ACC112 (cell line): ENCODE results near the gene KSR2.

Experiments
- H2AFZ ChIP-seq: fragments of 200-600 bp; sonication (generic); one replicate; pipeline ENCODE4 v1.6.0; 2017; ENCODE audit warnings: antibody characterized with exemption, low read length; ENCODE audit not compliant: unreplicated experiment
- H3K27ac ChIP-seq: fragments of 200-600 bp; sonication (generic); 2 replicates; pipeline ENCODE4 v1.5.1; 2014; ENCODE audit warnings: low read depth, mild to moderate bottlenecking, antibody characterized with exemption, low read length, moderate library complexity
- H3K27me3 ChIP-seq: fragments of 200-600 bp; sonication (generic); 2 replicates; pipeline ENCODE4 v1.6.1; 2014; ENCODE audit warnings: mild to moderate bottlenecking, antibody characterized with exemption, low read length, moderate library complexity, mixed read lengths; ENCODE audit not compliant: insufficient read depth
- H3K36me3 ChIP-seq: fragments of 200-600 bp; sonication (generic); 2 replicates; pipeline ENCODE4 v1.6.1; 2016; ENCODE audit warnings: mild to moderate bottlenecking, antibody characterized with exemption, low read length, moderate library complexity, mixed read lengths; ENCODE audit not compliant: insufficient read depth
- H3K4me1 ChIP-seq: fragments of 200-600 bp; sonication (generic); one replicate; pipeline ENCODE4 v1.6.1; 2016; ENCODE audit warnings: low read length, mixed read lengths; ENCODE audit not compliant: insufficient read depth, unreplicated experiment, control insufficient read depth
- H3K4me3 ChIP-seq: fragments of 200-600 bp; sonication (generic); 2 replicates; pipeline ENCODE4 v1.5.1; 2014; ENCODE audit warnings: mild to moderate bottlenecking, low read depth, low read length
- H3K79me2 ChIP-seq: fragments of 200-600 bp; sonication (generic); one replicate; pipeline ENCODE4 v1.6.0; 2016; ENCODE audit warnings: low read length; ENCODE audit not compliant: control insufficient read depth, unreplicated experiment, insufficient read depth

The KSR2 gene

GRCh38 chr12:117699575-117699974, 269.2 kb downstream of the KSR2 start:
- Histone ChIP-seq H3K79me2 (no peaks in the 10 kb centered on the region), H3K4me3 (no peak overlapping the region), H2AFZ (no peak overlapping the region), H3K4me1 (no peaks in the 10 kb centered on the region), H3K27ac (no peak overlapping the region), H3K36me3 (no peaks in the 10 kb centered on the region), H3K27me3 (no peaks in the 10 kb centered on the region)

DNA sequence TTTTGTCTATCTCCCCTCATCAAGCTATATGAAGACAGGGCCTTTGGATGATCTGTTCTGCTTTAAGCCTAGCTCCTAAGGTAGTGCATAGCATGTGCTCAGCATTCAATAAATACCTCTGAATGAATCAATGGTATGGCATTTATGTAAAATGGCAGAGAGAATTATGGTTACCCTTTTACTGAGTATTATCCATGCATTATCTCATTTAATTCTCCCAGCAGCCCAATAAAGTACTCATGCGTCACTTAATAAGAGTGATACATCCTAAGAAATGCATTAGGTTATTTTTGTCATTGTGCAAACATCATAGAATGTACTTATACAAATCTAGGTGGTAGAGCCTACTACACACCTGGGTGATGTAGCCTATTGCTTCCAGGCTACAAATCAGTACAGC, 269.7 kb downstream of the KSR2 start:
- Histone ChIP-seq H3K4me3 (no peak overlapping the region), H3K27me3 (no peaks in the 10 kb centered on the region), H2AFZ (no peak overlapping the region), H3K4me1 (no peaks in the 10 kb centered on the region), H3K79me2 (no peaks in the 10 kb centered on the region), H3K27ac (no peak overlapping the region), H3K36me3 (no peaks in the 10 kb centered on the region)

- Histone ChIP-seq H3K36me3 (no peaks in the 10 kb centered on the region), H3K4me1 (no peaks in the 10 kb centered on the region), H3K4me3 (no peak overlapping the region), H3K27me3 (no peaks in the 10 kb centered on the region), H2AFZ (no peak overlapping the region), H3K79me2 (no peaks in the 10 kb centered on the region), H3K27ac (no peak overlapping the region)
Observed at GRCh38 chr12:117695956-117696355, 272.8 kb downstream of the KSR2 start.

- Histone ChIP-seq H3K36me3 (no peaks in the 10 kb centered on the region), H3K27me3 (no peaks in the 10 kb centered on the region), H3K79me2 (no peaks in the 10 kb centered on the region), H3K4me3 (no peak overlapping the region), H3K4me1 (no peaks in the 10 kb centered on the region), H3K27ac (no peak overlapping the region), H2AFZ (no peak overlapping the region)
Observed at GRCh38 chr12:117692512-117692911, 276.3 kb downstream of the KSR2 start.

DNA sequence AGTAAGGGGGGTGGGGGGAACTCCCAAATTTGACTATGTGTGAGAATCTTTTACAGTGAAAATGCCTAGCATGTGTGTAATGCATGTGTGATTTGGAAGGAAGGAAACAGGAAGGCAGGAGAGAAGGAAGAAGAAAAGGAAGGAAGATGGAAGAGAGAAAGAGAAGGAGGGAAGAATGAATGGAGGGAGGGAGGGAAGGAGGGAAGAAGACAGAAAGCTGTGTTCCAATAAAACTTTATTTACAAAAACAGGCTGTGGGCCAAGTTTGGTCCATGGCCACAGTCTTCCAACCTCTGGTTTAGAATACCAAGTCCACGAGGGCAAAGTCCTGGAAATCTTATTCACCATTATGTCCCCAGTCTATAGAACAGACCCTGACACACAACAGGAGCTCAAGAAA, 278.9 kb downstream of the KSR2 start:
- H3K36me3 ChIP-seq: no peaks in the 10 kb centered on the region
- no peaks in the 10 kb centered on the region for H3K4me1 ChIP-seq
- no peaks in the 10 kb centered on the region for H3K27me3 ChIP-seq
- H3K79me2 ChIP-seq: no peaks in the 10 kb centered on the region
- no peak overlapping the region for H2AFZ ChIP-seq
- H3K27ac ChIP-seq: no peak overlapping the region
- no peak overlapping the region for H3K4me3 ChIP-seq

DNA sequence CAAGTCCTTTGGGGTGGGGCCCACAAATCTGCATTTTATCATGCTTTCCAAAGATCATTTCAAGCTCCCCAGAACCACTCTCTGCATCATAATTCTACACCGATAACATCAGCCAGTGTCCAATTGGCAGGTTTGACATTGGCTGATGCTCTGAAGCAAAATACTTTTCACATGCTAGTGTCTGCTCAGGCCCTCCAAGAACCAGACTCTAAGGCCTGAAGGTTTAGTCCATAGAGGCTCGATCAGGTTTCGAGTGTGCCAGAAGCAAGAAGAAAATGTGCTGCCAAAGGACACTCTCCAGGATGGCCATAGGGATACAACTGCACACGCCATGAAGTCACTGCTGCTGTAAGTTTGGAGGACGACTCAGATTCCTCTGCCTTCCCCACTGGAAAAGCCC, 280.3 kb downstream of the KSR2 start:
- H3K27ac ChIP-seq: no peak overlapping the region
- H3K36me3 ChIP-seq: no peaks in the 10 kb centered on the region
- no peak overlapping the region for H3K4me3 ChIP-seq
- no peak overlapping the region for H2AFZ ChIP-seq
- H3K79me2 ChIP-seq: no peaks in the 10 kb centered on the region
- no peaks in the 10 kb centered on the region for H3K27me3 ChIP-seq
- H3K4me1 ChIP-seq: no peaks in the 10 kb centered on the region

- H2AFZ ChIP-seq: no peak overlapping the region
- H3K27ac ChIP-seq: no peak overlapping the region
- no peaks in the 10 kb centered on the region for H3K4me1 ChIP-seq
- H3K4me3 ChIP-seq: no peak overlapping the region
- H3K79me2 ChIP-seq: no peaks in the 10 kb centered on the region
- H3K36me3 ChIP-seq: no peaks in the 10 kb centered on the region
- H3K27me3 ChIP-seq: no peaks in the 10 kb centered on the region
Observed at GRCh38 chr12:117686911-117687377, 281.8 kb downstream of the KSR2 start.

GRCh38 chr12:117686210-117686609, 282.6 kb downstream of the KSR2 start:
- H2AFZ ChIP-seq: no peak overlapping the region
- no peaks in the 10 kb centered on the region for H3K36me3 ChIP-seq
- H3K27ac ChIP-seq: no peak overlapping the region
- H3K79me2 ChIP-seq: no peaks in the 10 kb centered on the region
- H3K27me3 ChIP-seq: no peaks in the 10 kb centered on the region
- H3K4me1 ChIP-seq: no peaks in the 10 kb centered on the region
- no peak overlapping the region for H3K4me3 ChIP-seq

DNA sequence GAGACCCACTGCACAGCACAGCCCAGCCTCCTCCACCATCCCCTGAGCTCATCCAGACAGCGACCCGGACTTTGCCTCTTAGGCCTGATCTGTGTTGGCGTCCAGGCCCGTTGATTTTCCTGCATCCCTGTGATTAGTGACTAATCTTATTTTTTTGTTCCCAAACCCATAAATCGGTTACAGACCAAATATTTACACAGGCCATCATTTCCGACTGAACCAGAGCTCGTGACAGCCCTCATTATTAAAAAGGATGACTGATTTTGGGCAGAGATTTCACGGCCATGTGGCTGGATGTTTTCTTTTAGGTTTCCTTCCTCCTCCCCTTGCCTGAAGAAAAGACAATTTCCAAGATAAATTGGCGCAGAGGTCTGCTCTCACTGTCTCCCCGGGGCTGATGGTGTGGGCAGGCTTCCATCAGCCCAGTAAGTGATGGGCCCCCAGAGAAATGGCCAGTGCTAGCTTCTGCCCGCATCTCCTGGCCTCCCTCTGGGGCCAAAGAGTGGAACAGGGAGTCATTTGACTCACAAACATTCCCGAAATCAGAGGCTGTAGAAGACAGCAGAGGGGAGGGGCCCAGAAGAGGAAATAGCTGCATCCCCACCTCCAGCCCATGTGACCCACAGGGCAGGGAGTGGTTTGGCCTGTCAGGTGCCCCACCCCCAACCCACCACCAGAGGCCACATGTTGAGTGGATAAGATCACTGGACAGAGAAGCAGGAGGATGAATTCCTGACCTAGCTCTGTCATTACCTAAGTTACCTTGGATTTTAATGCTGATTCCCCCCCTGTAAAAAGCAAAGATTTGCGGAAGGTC, 283.5 kb downstream of the KSR2 start:
- Histone ChIP-seq H3K27me3 (no peaks in the 10 kb centered on the region), H3K4me3 (no peak overlapping the region), H3K27ac (no peak overlapping the region), H3K4me1 (no peaks in the 10 kb centered on the region), H2AFZ (no peak overlapping the region), H3K79me2 (no peaks in the 10 kb centered on the region), H3K36me3 (no peaks in the 10 kb centered on the region)

GRCh38 chr12:117684471-117684870, 284.3 kb downstream of the KSR2 start:
- Histone ChIP-seq H2AFZ (no peak overlapping the region), H3K27me3 (no peaks in the 10 kb centered on the region), H3K27ac (no peak overlapping the region), H3K79me2 (no peaks in the 10 kb centered on the region), H3K36me3 (no peaks in the 10 kb centered on the region), H3K4me1 (no peaks in the 10 kb centered on the region), H3K4me3 (no peak overlapping the region)

GRCh38 chr12:117680312-117680711, 288.5 kb downstream of the KSR2 start:
- no peak overlapping the region for H3K27ac ChIP-seq

More at GRCh38 chr12:117680312-117680711, 288.5 kb downstream of the KSR2 start:
- H2AFZ ChIP-seq: no peak overlapping the region
- no peaks in the 10 kb centered on the region for H3K36me3 ChIP-seq
- H3K4me1 ChIP-seq: no peaks in the 10 kb centered on the region
- no peak overlapping the region for H3K4me3 ChIP-seq
- no peaks in the 10 kb centered on the region for H3K79me2 ChIP-seq
- H3K27me3 ChIP-seq: no peaks in the 10 kb centered on the region
